ENCODE measurements around the gene ALDOA.

Gene ALDOA

GRCh38 chr16:30046178-30046577 is 19.4 kb upstream of the ALDOA start:
- DNase-seq: no peak

- no peak for DNase-seq
Observed at GRCh38 chr16:30046588-30046987, 19.0 kb upstream of the ALDOA start.

GRCh38 chr16:30049871-30050270 is 15.7 kb upstream of the ALDOA start:
- no peak for DNase-seq

GRCh38 chr16:30051518-30051917 is 14.0 kb upstream of the ALDOA start:
- DNase-seq: no peak

- DNase-seq: peak; percentile 96
Observed at GRCh38 chr16:30052671-30053372, 12.7 kb upstream of the ALDOA start.

GRCh38 chr16:30053376-30054015 is 12.1 kb upstream of the ALDOA start:
- peak; percentile 22 for DNase-seq

GRCh38 chr16:30054451-30054850 is 11.1 kb upstream of the ALDOA start:
- DNase-seq: no peak

GRCh38 chr16:30054959-30055553 is 10.5 kb upstream of the ALDOA start:
- DNase-seq: no peak

GRCh38 chr16:30060346-30060745 is 5.2 kb upstream of the ALDOA start:
- DNase-seq: no peak

GRCh38 chr16:30060836-30061554 is 4.6 kb upstream of the ALDOA start:
- no peak for DNase-seq

- DNase-seq: no peak
Observed at GRCh38 chr16:30063278-30063892, 2.2 kb upstream of the ALDOA start.

- DNase-seq: peak; percentile 78
Observed at GRCh38 chr16:30063893-30064728, 1.4 kb upstream of the ALDOA start.

GRCh38 chr16:30064729-30065101 is 845 bp upstream of the ALDOA start:
- no peak for DNase-seq

GRCh38 chr16:30065943-30066760 is 592 bp downstream of the ALDOA start:
- DNase-seq: no peak

- no peak for DNase-seq
Observed at GRCh38 chr16:30066761-30067583, 1.4 kb downstream of the ALDOA start.

GRCh38 chr16:30067584-30067916 is 2.0 kb downstream of the ALDOA start:
- no peak for DNase-seq

- DNase-seq: no peak
Observed at GRCh38 chr16:30068333-30068732, 2.8 kb downstream of the ALDOA start.

- DNase-seq: peak; percentile 29
Observed at GRCh38 chr16:30068750-30069610, 3.4 kb downstream of the ALDOA start.

- DNase-seq: no peak
Observed at GRCh38 chr16:30069611-30070462, 4.3 kb downstream of the ALDOA start.
